Measurements from ENCODE around the gene MVD. TPM values are rescaled to one million over a fixed set of nuclear protein-coding genes. Genes with fewer than 3 reads are reported as not detected.

The MVD gene
- total and polyA plus RNA-seq, 2 of the 13 experiments (the other 11 are each of a cell fraction or from before 2014, with no cell fraction given) = 28.1 to 187 TPM

DNA sequence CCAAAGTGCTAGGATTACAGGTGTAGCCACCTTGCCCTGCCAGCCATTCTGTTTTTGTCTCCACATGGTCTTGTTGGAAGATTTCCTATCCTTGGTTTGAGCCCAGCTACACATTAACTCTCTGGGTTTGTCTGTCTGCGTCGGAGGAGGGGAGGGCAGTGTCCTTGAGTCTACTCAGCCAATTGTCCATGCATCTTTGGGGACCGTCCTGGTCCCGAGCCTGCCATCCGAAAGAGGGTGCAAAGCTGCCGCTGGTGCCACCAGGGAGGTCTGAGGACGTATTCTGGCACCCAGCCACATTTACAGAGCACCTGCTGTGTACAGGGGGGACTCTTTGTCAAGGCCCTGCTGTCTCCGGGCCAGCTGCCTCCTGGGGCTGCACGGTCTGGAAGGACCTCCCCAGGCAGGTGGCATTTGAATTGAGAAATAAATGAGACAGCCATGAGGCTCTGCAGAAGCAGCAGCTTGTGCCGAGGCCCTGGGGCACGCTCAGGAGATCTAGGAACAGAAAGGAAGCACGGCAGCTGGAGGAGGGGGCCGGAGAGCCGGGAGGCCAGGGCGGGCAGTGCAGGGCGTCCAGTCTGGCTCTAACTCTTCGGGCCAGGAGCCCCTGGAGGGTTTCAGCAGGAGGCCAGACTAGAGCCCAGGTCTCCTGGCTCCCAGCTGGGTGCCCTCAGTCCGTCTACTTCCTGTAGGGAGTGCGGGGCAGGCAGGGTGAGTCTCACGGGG, 13.5 kb downstream of the MVD start (continued):
- TF ChIP-seq, protein P1, sequence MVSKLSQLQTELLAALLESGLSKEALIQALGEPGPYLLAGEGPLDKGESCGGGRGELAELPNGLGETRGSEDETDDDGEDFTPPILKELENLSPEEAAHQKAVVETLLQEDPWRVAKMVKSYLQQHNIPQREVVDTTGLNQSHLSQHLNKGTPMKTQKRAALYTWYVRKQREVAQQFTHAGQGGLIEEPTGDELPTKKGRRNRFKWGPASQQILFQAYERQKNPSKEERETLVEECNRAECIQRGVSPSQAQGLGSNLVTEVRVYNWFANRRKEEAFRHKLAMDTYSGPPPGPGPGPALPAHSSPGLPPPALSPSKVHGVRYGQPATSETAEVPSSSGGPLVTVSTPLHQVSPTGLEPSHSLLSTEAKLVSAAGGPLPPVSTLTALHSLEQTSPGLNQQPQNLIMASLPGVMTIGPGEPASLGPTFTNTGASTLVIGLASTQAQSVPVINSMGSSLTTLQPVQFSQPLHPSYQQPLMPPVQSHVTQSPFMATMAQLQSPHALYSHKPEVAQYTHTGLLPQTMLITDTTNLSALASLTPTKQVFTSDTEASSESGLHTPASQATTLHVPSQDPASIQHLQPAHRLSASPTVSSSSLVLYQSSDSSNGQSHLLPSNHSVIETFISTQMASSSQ (IDR thresholded peaks at IDR 0.05; ENCODE audit: low read depth) = 0 out of 2 replicates have a peak, but pooled peaks have one; percentile 9
- TF ChIP-seq, protein P1 (CRISPR knock-in tag; IDR thresholded peaks at IDR 0.05; ENCODE audit: borderline replicate concordance) = peak; percentile 40; the same call in 1 of the 2 replicates
- TF ChIP-seq SNRNP70 (IDR thresholded peaks at IDR 0.05; ENCODE audit: low read depth, low read length) = no peak
- no peak for TF ChIP-seq RFX5 (IDR thresholded peaks at IDR 0.05; ENCODE audit: low read depth, low read length)
- TF ChIP-seq NR1H2 (CRISPR knock-in tag; IDR thresholded peaks at IDR 0.05; ENCODE audit: borderline replicate concordance, low read depth) = no peak
- TF ChIP-seq ZNF670 (CRISPR knock-in tag; IDR thresholded peaks at IDR 0.05; ENCODE audit: borderline replicate concordance) = no peak
- TF ChIP-seq TEAD3 (CRISPR knock-in tag; optimal IDR thresholded peaks at IDR 0.05; ENCODE audit: borderline replicate concordance) = no peak
- no peak for TF ChIP-seq PHF20 (CRISPR knock-in tag; IDR thresholded peaks at IDR 0.05)
- no peak for TF ChIP-seq ZNF672 (CRISPR knock-in tag; IDR thresholded peaks at IDR 0.05)
- no peak for TF ChIP-seq BORCS8-MEF2B (CRISPR knock-in tag; IDR thresholded peaks at IDR 0.05)
- no peak for TF ChIP-seq BRD4 (CRISPR knock-in tag; IDR thresholded peaks at IDR 0.05)
- TF ChIP-seq ZNF263 (CRISPR knock-in tag; IDR thresholded peaks at IDR 0.05) = no peak
- TF ChIP-seq, protein P2, sequence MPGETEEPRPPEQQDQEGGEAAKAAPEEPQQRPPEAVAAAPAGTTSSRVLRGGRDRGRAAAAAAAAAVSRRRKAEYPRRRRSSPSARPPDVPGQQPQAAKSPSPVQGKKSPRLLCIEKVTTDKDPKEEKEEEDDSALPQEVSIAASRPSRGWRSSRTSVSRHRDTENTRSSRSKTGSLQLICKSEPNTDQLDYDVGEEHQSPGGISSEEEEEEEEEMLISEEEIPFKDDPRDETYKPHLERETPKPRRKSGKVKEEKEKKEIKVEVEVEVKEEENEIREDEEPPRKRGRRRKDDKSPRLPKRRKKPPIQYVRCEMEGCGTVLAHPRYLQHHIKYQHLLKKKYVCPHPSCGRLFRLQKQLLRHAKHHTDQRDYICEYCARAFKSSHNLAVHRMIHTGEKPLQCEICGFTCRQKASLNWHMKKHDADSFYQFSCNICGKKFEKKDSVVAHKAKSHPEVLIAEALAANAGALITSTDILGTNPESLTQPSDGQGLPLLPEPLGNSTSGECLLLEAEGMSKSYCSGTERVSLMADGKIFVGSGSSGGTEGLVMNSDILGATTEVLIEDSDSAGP (CRISPR knock-in tag; IDR thresholded peaks at IDR 0.05; ENCODE audit: borderline replicate concordance) = no peak; the same call in 1 of the 2 replicates
- no peak for TF ChIP-seq ARID2 (CRISPR knock-in tag; IDR thresholded peaks at IDR 0.05; ENCODE audit: borderline replicate concordance)
- TF ChIP-seq, protein P3, sequence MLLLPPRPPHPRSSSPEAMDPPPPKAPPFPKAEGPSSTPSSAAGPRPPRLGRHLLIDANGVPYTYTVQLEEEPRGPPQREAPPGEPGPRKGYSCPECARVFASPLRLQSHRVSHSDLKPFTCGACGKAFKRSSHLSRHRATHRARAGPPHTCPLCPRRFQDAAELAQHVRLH (CRISPR knock-in tag; IDR thresholded peaks at IDR 0.05; ENCODE audit: borderline replicate concordance, low read depth) = peak; percentile 17; the same call in 1 of the 2 replicates
- peak; percentile 57 for TF ChIP-seq MED8 (CRISPR knock-in tag; IDR thresholded peaks at IDR 0.05; ENCODE audit: insufficient replicate concordance)
- TF ChIP-seq, protein P4, sequence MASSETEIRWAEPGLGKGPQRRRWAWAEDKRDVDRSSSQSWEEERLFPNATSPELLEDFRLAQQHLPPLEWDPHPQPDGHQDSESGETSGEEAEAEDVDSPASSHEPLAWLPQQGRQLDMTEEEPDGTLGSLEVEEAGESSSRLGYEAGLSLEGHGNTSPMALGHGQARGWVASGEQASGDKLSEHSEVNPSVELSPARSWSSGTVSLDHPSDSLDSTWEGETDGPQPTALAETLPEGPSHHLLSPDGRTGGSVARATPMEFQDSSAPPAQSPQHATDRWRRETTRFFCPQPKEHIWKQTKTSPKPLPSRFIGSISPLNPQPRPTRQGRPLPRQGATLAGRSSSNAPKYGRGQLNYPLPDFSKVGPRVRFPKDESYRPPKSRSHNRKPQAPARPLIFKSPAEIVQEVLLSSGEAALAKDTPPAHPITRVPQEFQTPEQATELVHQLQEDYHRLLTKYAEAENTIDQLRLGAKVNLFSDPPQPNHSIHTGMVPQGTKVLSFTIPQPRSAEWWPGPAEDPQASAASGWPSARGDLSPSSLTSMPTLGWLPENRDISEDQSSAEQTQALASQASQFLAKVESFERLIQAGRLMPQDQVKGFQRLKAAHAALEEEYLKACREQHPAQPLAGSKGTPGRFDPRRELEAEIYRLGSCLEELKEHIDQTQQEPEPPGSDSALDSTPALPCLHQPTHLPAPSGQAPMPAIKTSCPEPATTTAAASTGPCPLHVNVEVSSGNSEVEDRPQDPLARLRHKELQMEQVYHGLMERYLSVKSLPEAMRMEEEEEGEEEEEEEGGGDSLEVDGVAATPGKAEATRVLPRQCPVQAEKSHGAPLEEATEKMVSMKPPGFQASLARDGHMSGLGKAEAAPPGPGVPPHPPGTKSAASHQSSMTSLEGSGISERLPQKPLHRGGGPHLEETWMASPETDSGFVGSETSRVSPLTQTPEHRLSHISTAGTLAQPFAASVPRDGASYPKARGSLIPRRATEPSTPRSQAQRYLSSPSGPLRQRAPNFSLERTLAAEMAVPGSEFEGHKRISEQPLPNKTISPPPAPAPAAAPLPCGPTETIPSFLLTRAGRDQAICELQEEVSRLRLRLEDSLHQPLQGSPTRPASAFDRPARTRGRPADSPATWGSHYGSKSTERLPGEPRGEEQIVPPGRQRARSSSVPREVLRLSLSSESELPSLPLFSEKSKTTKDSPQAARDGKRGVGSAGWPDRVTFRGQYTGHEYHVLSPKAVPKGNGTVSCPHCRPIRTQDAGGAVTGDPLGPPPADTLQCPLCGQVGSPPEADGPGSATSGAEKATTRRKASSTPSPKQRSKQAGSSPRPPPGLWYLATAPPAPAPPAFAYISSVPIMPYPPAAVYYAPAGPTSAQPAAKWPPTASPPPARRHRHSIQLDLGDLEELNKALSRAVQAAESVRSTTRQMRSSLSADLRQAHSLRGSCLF (CRISPR knock-in tag; IDR thresholded peaks at IDR 0.05; ENCODE audit: borderline replicate concordance) = no peak
- no peak for TF ChIP-seq MZF1 (CRISPR knock-in tag; IDR thresholded peaks at IDR 0.05; ENCODE audit: borderline replicate concordance)

Measured in HepG2 (cell line).